Retinal pigment epithelial cell (primary cell): ENCODE data around the gene PDGFC.

ENCODE experiments used
- DNase-seq: peaks from one replicate; pipeline ENCODE4 v3.0.0-alpha.2; 2010; ENCODE audit warnings: low read depth
- H3K4me3 ChIP-seq: 2 replicates; pipeline ENCODE4 v1.5.1; 2011; ENCODE audit warnings: mild to moderate bottlenecking, low read length, control low read depth, moderate library complexity
- CTCF ChIP-seq: conservative IDR thresholded peaks from 2 replicates; pipeline ENCODE4 v1.5.1; 2011; ENCODE audit warnings: low read depth, low read length, control low read depth, inconsistent platforms

The PDGFC gene

GRCh38 chr4:156803056-156803455 is 168.5 kb downstream of the PDGFC start:
- no peak for DNase-seq
- H3K4me3 ChIP-seq: no peak overlapping the region
- TF ChIP-seq CTCF: no peak

- DNase-seq: no peak
- no peak for TF ChIP-seq CTCF
- H3K4me3 ChIP-seq: no peak overlapping the region
These were observed 171.1 kb downstream of the PDGFC start for GRCh38 chr4:156800463-156800862.

- no peak for DNase-seq
- no peak overlapping the region for H3K4me3 ChIP-seq
- TF ChIP-seq CTCF: no peak
These were observed 172.4 kb downstream of the PDGFC start for GRCh38 chr4:156799121-156799589.

- TF ChIP-seq CTCF: no peak
- no peak overlapping the region for H3K4me3 ChIP-seq
- DNase-seq: no peak
These were observed 173.2 kb downstream of the PDGFC start for GRCh38 chr4:156798438-156798837.

GRCh38 chr4:156797206-156797605 is 174.4 kb downstream of the PDGFC start:
- DNase-seq: no peak
- no peak overlapping the region for H3K4me3 ChIP-seq
- no peak for TF ChIP-seq CTCF

GRCh38 chr4:156795727-156796126 is 175.9 kb downstream of the PDGFC start:
- TF ChIP-seq CTCF: no peak
- H3K4me3 ChIP-seq: no peak overlapping the region
- DNase-seq: no peak

GRCh38 chr4:156794863-156795262 is 176.7 kb downstream of the PDGFC start:
- no peak for DNase-seq
- no peak overlapping the region for H3K4me3 ChIP-seq
- TF ChIP-seq CTCF: no peak
